OCI-LY3 (cell line): ENCODE data around the gene VGLL4.

ENCODE experiments used
- H2AFZ ChIP-seq: fragments of 200-600, 300-600 bp; shearing (Covaris generic); 2 replicates; pipeline ENCODE4 v1.6.0; 2014; ENCODE audit warnings: antibody characterized with exemption, low read depth, low read length
- H3K27ac ChIP-seq: fragments of 200-600, 300-600 bp; sonication (generic); 2 replicates; pipeline ENCODE4 v1.5.1; 2014; ENCODE audit warnings: mild to moderate bottlenecking, low read length, moderate library complexity, mixed read lengths
- H3K27me3 ChIP-seq: fragments of 200-600, 300-600 bp; sonication (generic); 2 replicates; pipeline ENCODE4 v1.6.1; 2014; ENCODE audit warnings: low read depth, low read length, mixed read lengths
- H3K36me3 ChIP-seq: fragments of 200-600, 300-600 bp; sonication (generic); replicated peaks from 2 replicates; pipeline ENCODE3; 2014; ENCODE audit warnings: low read depth, low read length, mixed read lengths
- H3K4me1 ChIP-seq: fragments of 300-600, 200-600 bp; sonication (generic); 2 replicates; pipeline ENCODE4 v1.6.1; 2014; ENCODE audit warnings: low read length, mixed read lengths
- H3K4me2 ChIP-seq: fragments of 200-600, 300-600 bp; sonication (generic); 2 replicates; pipeline ENCODE4 v1.6.1; 2014; ENCODE audit warnings: low read length, mixed read lengths
- H3K4me3 ChIP-seq: fragments of 300-600, 200-600 bp; sonication (generic); 2 replicates; pipeline ENCODE4 v1.5.1; 2014; ENCODE audit warnings: antibody characterized with exemption, mild to moderate bottlenecking, low read length, moderate library complexity
- H3K79me2 ChIP-seq: fragments of 300-600, 200-600 bp; shearing (Covaris generic); 2 replicates; pipeline ENCODE4 v1.6.1; 2014; ENCODE audit warnings: mild to moderate bottlenecking, low read length, mixed read lengths
- H3K9ac ChIP-seq: fragments of 300-600, 200-600 bp; shearing (Covaris generic); 2 replicates; pipeline ENCODE4 v1.6.0; 2014; ENCODE audit warnings: mild to moderate bottlenecking, low read length, moderate library complexity
- H3K9me3 ChIP-seq: fragments of 200-600, 300-600 bp; shearing (Covaris generic); 2 replicates; pipeline ENCODE4 v1.6.1; 2014; ENCODE audit warnings: low read length, mixed read lengths; ENCODE audit not compliant: insufficient read depth
- H4K20me1 ChIP-seq: fragments of 200-600, 300-600 bp; sonication (generic); 2 replicates; pipeline ENCODE4 v1.6.1; 2016; ENCODE audit warnings: low read length, mixed read lengths; ENCODE audit not compliant: insufficient read depth
- CTCF ChIP-seq: fragments of 200-600, 300-600 bp; sonication (generic); IDR thresholded peaks from 2 replicates; pipeline ENCODE4 v1.5.1; 2014; ENCODE audit warnings: antibody characterized with exemption, low read length, low read depth
- EZH2phosphoT487 ChIP-seq: fragments of 200-600 bp; shearing (Covaris generic); IDR thresholded peaks from 2 replicates; pipeline ENCODE4 v1.6.1; 2018; ENCODE audit warnings: antibody characterized with exemption, mixed run types, low read depth

The VGLL4 gene

GRCh38 chr3:11565072-11565471 is 78.6 kb downstream of the VGLL4 start:
- H3K27ac ChIP-seq = no peak overlapping the region
- no peaks in the 10 kb centered on the region for H3K27me3 ChIP-seq
- H3K4me3 ChIP-seq = no peak overlapping the region
- H4K20me1 ChIP-seq = peaks cover 13% of the 10 kb centered on the region
- no peaks in the 10 kb centered on the region for H3K4me1 ChIP-seq
- no peak overlapping the region for H3K9ac ChIP-seq
- H3K79me2 ChIP-seq = no peaks in the 10 kb centered on the region
- H3K36me3 ChIP-seq = peaks cover 8% of the 10 kb centered on the region
- TF ChIP-seq EZH2phosphoT487 (no peak), CTCF (no peak)
- H2AFZ ChIP-seq = no peak overlapping the region
- no peaks in the 10 kb centered on the region for H3K9me3 ChIP-seq
- no peak overlapping the region for H3K4me2 ChIP-seq

- Histone ChIP-seq H3K9me3 (no peaks in the 10 kb centered on the region), H3K9ac (no peak overlapping the region), H3K4me3 (no peak overlapping the region), H3K4me2 (no peak overlapping the region), H3K79me2 (no peaks in the 10 kb centered on the region), H2AFZ (no peak overlapping the region), H3K27me3 (no peaks in the 10 kb centered on the region), H4K20me1 (peaks cover 12% of the 10 kb centered on the region), H3K36me3 (peaks cover 8% of the 10 kb centered on the region), H3K4me1 (no peaks in the 10 kb centered on the region), H3K27ac (no peak overlapping the region)
- TF ChIP-seq EZH2phosphoT487 (no peak), CTCF (no peak)
Observed at GRCh38 chr3:11564577-11565001, 79.1 kb downstream of the VGLL4 start.

GRCh38 chr3:11563865-11564185 is 79.9 kb downstream of the VGLL4 start:
- Histone ChIP-seq H3K79me2 (no peaks in the 10 kb centered on the region), H2AFZ (no peak overlapping the region), H3K36me3 (peaks cover 10% of the 10 kb centered on the region), H3K9ac (no peak overlapping the region), H3K4me1 (no peaks in the 10 kb centered on the region), H3K4me3 (no peak overlapping the region), H3K9me3 (no peaks in the 10 kb centered on the region), H4K20me1 (peaks cover 9% of the 10 kb centered on the region), H3K27ac (no peak overlapping the region), H3K4me2 (no peak overlapping the region), H3K27me3 (no peaks in the 10 kb centered on the region)
- TF ChIP-seq EZH2phosphoT487 = no peak
- no peak for TF ChIP-seq CTCF

- H3K4me3 ChIP-seq = no peak overlapping the region
- no peak overlapping the region for H3K4me2 ChIP-seq
- H4K20me1 ChIP-seq = peaks cover 9% of the 10 kb centered on the region
- H3K4me1 ChIP-seq = no peaks in the 10 kb centered on the region
- H2AFZ ChIP-seq = no peak overlapping the region
- no peaks in the 10 kb centered on the region for H3K9me3 ChIP-seq
- H3K9ac ChIP-seq = no peak overlapping the region
- no peak overlapping the region for H3K27ac ChIP-seq
- no peaks in the 10 kb centered on the region for H3K27me3 ChIP-seq
- TF ChIP-seq CTCF (no peak), EZH2phosphoT487 (no peak)
- H3K36me3 ChIP-seq = peaks cover 11% of the 10 kb centered on the region
- no peaks in the 10 kb centered on the region for H3K79me2 ChIP-seq
Observed at GRCh38 chr3:11563159-11563864, 80.4 kb downstream of the VGLL4 start.
